Measurements from ENCODE around the gene NSMF. TPM values are rescaled to one million over a fixed set of nuclear protein-coding genes. Genes with fewer than 3 reads are reported as not detected.

NSMF gene
- total RNA-seq, 1 donor: 22.0 TPM

DNA sequence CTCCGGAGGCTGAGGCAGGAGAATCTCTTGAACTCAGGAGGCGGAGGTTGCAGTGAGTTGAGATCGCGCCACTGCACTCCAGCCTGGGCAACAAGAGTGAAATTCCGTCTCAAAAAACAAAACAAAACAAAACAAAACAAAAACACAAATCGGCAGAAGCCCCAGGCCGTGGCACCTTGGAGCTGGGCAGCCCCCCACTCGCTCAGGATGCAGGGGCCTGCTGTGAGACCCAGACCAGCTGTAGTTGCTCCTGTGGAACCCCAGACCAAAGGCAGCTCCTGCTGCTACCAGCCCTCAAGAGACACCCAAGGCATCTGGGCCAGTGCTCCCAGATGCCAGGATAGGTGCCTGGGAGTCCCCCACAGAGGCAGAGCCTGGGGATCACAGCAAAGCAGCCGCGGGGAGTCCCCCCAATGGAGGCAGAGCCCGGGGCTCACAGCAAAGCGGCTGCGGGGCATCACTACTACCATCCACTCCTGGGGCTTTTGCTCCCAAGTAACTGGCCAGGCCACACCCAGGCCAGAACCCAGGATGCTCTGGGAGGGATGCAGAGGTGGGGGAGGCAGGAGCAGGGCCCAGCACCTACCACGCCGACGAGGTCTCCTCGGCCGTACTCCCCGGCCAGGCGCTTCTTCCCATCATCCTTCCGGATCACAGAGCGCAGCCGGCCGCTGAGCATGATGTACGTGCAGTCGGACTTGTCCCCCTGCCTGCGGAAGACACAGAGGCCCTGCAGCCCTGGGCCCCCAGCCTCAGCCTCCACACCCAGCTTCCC lies 37.7 kb upstream of the NSMF start:
- no peak for DNase-seq (ENCODE audit: low read depth)
- no peak overlapping the region for H3K4me3 ChIP-seq (ENCODE audit: low read depth, low read length)
- TF ChIP-seq CTCF (IDR thresholded peaks at IDR 0.05; ENCODE audit: insufficient read depth, low read depth, low read length): no peak

GRCh38 chr9:137494550-137495351 lies 35.6 kb upstream of the NSMF start:
- no peak for TF ChIP-seq CTCF (IDR thresholded peaks at IDR 0.05; ENCODE audit: insufficient read depth, low read depth, low read length)
- no peak for DNase-seq (ENCODE audit: low read depth)
- no peak overlapping the region for H3K4me3 ChIP-seq (ENCODE audit: low read depth, low read length)

DNA sequence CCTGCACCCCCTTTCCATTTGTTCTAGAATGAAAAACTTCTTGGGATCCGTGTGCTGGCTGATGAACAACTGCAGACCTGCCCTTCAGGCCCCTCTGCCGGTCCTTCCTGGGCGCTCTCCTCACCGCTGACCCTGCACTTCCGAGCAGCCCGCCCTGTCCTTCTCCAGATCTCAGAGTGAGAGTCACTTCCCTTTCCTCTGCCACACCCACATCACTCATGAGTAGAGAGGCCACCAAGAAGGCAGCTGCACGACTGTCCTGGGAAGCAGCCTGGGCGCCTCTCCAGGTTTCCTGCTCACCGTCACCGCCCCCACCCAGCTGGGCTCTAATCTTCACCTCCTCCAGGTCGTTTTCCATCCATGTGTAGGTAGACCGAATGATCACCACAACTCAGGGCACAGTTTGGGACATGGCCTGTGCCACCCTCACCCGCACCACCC lies 35.0 kb upstream of the NSMF start:
- DNase-seq (ENCODE audit: low read depth): no peak
- H3K4me3 ChIP-seq (ENCODE audit: low read depth, low read length): no peak overlapping the region
- TF ChIP-seq CTCF (IDR thresholded peaks at IDR 0.05; ENCODE audit: insufficient read depth, low read depth, low read length): no peak

GRCh38 chr9:137493364-137494103 lies 34.4 kb upstream of the NSMF start:
- no peak for DNase-seq (ENCODE audit: low read depth)
- no peak overlapping the region for H3K4me3 ChIP-seq (ENCODE audit: low read depth, low read length)
- no peak for TF ChIP-seq CTCF (IDR thresholded peaks at IDR 0.05; ENCODE audit: insufficient read depth, low read depth, low read length)

DNA sequence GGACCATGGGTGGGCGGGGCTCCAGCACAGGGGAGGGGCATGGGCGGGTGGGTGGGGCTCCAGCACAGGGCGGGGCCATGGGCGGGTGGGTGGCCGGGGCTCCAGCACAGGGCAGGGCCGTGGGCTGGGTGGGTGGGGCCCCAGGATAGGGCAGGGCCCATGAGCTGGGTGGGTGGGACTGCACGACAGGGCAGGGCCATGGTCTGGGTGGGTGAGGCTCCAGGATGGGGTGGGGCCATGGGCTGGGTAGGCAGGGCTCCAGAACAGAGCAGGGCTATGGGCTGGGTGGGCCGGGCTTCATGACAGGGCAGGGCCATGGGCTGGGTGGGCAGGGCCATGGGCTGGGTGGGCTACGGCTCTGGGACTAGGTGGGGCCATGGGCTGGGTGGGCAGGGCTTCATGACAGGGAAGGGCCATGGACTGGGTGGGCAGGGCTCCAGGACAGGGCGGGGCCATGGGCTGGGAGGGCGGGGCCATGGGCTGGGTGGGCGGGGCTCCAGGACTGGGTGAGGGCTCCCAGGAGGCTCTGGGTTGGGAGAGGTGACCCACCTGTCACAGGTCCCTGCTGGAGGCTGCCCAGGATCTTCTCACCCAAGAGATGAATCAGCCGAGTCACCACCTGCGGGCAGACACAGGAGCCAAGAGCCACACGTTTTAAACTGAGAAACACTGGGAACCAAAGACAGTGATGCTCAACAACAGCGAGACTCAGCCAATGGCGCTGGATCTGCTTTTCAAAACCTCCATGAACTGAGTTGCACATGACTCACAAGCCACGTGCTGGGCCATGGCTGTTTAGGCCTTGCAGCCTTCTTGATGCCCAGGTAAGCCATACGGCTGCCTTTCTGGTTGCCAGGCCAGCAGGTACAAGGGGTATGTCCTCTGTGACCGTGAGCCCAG lies 33.6 kb upstream of the NSMF start:
- no peak for TF ChIP-seq CTCF (IDR thresholded peaks at IDR 0.05; ENCODE audit: insufficient read depth, low read depth, low read length)
- H3K4me3 ChIP-seq (ENCODE audit: low read depth, low read length): no peak overlapping the region
- DNase-seq (ENCODE audit: low read depth): no peak

Data from fibroblast of villous mesenchyme (primary cell).